HG02588 (cell line): ENCODE results near the gene CPNE6.

Source experiments
- ATAC-seq: cut with Tn5 transposase; IDR thresholded peaks from one replicate; pipeline ENCODE4 v1.9.1; 2021; ENCODE audit warnings: mild to moderate bottlenecking, moderate library complexity; ENCODE audit not compliant: unreplicated experiment

The CPNE6 gene

GRCh38 chr14:24054324-24054641, 17.1 kb upstream of the CPNE6 start:
- no peak for ATAC-seq

GRCh38 chr14:24054646-24055045, 16.7 kb upstream of the CPNE6 start:
- ATAC-seq, result no peak

GRCh38 chr14:24055971-24056799, 15.2 kb upstream of the CPNE6 start:
- no peak for ATAC-seq

- no peak for ATAC-seq
Observed at GRCh38 chr14:24056800-24057184, 14.6 kb upstream of the CPNE6 start.

GRCh38 chr14:24057271-24057670, 14.1 kb upstream of the CPNE6 start:
- no peak for ATAC-seq

GRCh38 chr14:24057867-24058259, 13.5 kb upstream of the CPNE6 start:
- ATAC-seq, result peak; percentile 9

GRCh38 chr14:24058260-24058950, 13.0 kb upstream of the CPNE6 start:
- peak; percentile 55 for ATAC-seq

- ATAC-seq, result no peak
Observed at GRCh38 chr14:24058951-24059475, 12.3 kb upstream of the CPNE6 start.

- no peak for ATAC-seq
Observed at GRCh38 chr14:24059841-24060388, 11.4 kb upstream of the CPNE6 start.

GRCh38 chr14:24060443-24060842, 10.9 kb upstream of the CPNE6 start:
- ATAC-seq, result no peak

- ATAC-seq, result no peak
Observed at GRCh38 chr14:24060984-24061913, 10.1 kb upstream of the CPNE6 start.

- ATAC-seq, result no peak
Observed at GRCh38 chr14:24062216-24062980, 9.0 kb upstream of the CPNE6 start.

GRCh38 chr14:24063263-24063836, 8.0 kb upstream of the CPNE6 start:
- ATAC-seq, result no peak

GRCh38 chr14:24064091-24064795, 7.1 kb upstream of the CPNE6 start:
- ATAC-seq, result no peak

- ATAC-seq, result no peak
Observed at GRCh38 chr14:24064856-24065255, 6.5 kb upstream of the CPNE6 start.

- no peak for ATAC-seq
Observed at GRCh38 chr14:24065408-24065807, 6.0 kb upstream of the CPNE6 start.

GRCh38 chr14:24066496-24067132, 4.7 kb upstream of the CPNE6 start:
- ATAC-seq, result no peak

- no peak for ATAC-seq
Observed at GRCh38 chr14:24067133-24068082, 4.0 kb upstream of the CPNE6 start.
